GM19035 (cell line): ENCODE measurements around the gene TAGLN3.
"Not testable (repeated sequence)": the region's sequence is repeated elsewhere in the genome, so short reads cannot be mapped to it uniquely, and the experiment has no call there.

ENCODE experiments used
- ATAC-seq: cut with Tn5 transposase; IDR thresholded peaks from one replicate; pipeline ENCODE4 v1.9.1; 2021; ENCODE audit not compliant: unreplicated experiment

The TAGLN3 gene

GRCh38 chr3:112007633-112008032 is 8.9 kb downstream of the TAGLN3 start:
- ATAC-seq = no peak

DNA sequence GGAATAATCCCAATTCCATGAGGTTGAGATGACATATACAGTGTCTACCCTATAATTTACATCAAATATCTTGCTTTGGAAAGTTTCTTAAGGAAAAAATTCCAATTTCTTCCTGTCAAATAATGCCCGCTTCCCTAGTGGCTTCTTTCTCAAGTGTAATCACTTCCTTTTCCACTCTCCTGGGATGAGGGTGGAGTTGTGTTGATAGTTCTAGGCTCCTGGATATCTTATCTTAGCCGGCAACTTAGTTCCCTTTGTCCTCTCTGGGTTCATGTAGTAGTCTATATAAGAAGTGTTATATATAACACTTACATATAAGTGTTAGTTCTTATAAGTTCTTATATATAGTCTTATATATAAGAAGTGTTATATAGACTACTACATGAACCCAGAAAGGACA is 10.9 kb downstream of the TAGLN3 start:
- no peak for ATAC-seq

DNA sequence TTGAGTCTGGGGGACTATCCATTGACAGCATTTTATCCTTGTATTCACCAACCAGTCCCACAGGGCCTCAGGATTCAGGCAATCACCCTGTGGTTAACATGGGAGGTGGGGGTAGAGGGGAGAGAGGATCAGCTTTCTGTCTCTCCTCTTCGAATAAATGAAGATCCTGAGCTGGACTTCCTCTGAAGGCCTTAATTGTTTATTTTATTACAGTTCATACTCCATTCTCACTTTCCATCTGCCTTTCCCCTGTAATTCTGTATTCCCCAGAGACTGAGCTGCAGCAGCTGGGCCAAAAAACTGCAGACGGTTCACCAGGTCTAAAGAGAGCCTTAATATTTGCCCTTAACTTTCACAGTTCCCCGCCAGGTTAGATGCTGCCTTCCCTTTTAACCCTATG is 11.9 kb downstream of the TAGLN3 start:
- ATAC-seq = no peak

- ATAC-seq = no peak
Observed at GRCh38 chr3:112011376-112011940, 12.7 kb downstream of the TAGLN3 start.

DNA sequence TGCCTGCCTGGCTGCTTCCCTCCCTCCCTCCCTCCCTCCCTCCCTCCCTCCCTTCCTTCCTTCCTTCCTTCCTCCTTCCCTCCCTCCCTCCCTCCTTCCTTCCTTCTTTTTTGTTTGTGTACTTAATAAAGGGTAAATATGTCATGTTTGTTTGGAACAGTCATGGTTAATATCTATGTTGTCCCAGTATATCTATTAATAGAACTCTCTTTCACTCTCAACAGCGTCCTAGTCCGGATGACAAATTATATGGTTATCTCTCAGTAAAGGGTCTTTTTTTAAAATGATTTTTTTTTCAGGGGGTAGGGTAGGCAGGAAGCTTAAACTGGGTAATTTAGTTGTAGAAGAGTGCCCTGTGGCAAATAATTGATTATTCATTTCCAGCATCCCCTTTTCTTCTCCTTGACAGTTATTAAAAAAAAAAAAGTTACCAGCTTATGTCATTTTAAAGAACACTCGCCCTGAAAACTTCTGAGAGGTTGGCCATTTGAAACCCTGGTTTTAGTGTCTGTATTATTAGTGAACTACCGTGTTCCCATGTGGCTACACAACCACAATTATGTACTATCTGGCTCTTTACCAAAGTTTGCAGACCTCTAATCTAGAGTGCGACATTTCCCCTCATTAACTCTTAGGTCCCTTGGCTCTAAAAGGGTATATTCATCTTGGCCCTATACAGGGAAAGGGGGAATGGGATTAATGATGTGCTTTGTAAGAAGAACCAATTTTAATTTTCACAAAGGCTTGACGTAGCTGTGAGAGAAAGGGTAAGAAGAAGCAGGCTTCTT is 13.7 kb downstream of the TAGLN3 start:
- no peak for ATAC-seq

- ATAC-seq = peak; percentile 87
Observed at GRCh38 chr3:112013058-112013783, 14.5 kb downstream of the TAGLN3 start.

- ATAC-seq = peak; percentile 23
Observed at GRCh38 chr3:112013784-112014143, 15.0 kb downstream of the TAGLN3 start.

GRCh38 chr3:112017091-112017490 is 18.4 kb downstream of the TAGLN3 start:
- ATAC-seq = no peak

GRCh38 chr3:112018712-112019111 is 20.0 kb downstream of the TAGLN3 start:
- no peak for ATAC-seq

- ATAC-seq = no peak
Observed at GRCh38 chr3:112019716-112020115, 21.0 kb downstream of the TAGLN3 start.

GRCh38 chr3:112020674-112021085 is 22.0 kb downstream of the TAGLN3 start:
- no peak for ATAC-seq

GRCh38 chr3:112027142-112027541 is 28.4 kb downstream of the TAGLN3 start:
- no peak for ATAC-seq

GRCh38 chr3:112027826-112028225 is 29.1 kb downstream of the TAGLN3 start:
- ATAC-seq = no peak

- ATAC-seq = no peak
Observed at GRCh38 chr3:112030901-112031300, 32.2 kb downstream of the TAGLN3 start.

DNA sequence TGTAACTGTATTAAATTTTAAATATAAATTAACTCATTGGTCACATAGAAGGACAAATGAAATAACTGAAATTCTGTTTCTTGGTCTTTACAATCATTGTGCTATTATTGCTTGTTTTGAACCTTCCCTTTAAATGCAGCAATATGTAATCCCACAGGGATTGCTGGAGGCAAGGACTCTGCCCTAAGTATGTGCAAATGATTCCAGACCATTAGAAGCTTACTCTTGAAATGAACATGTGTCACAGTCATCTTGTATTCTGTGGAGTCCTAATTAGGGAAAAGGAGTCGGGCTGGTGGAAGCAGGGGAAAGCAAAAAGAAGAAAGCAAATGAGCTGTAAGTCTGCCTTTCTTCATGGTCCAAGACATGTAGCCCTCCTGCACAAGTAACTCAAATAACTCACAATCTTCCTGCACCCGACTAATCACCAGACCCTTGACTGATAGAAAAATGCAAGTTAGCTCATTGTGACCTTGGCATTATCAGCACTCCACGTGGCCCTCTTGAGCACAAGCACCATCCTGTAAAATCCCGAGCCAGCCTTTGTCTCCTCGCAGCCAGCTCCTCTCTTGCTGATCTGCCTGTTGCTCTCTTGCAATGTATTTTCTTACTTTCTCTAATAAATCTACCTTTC is 33.5 kb downstream of the TAGLN3 start:
- ATAC-seq = no peak

GRCh38 chr3:112034436-112034835 is 35.7 kb downstream of the TAGLN3 start, which contains the start of gene TMPRSS7:
TMPRSS7 (plus strand) TSS chr3:112034736; CDS start chr3:112034846, 110 bp downstream.
- no peak for ATAC-seq

DNA sequence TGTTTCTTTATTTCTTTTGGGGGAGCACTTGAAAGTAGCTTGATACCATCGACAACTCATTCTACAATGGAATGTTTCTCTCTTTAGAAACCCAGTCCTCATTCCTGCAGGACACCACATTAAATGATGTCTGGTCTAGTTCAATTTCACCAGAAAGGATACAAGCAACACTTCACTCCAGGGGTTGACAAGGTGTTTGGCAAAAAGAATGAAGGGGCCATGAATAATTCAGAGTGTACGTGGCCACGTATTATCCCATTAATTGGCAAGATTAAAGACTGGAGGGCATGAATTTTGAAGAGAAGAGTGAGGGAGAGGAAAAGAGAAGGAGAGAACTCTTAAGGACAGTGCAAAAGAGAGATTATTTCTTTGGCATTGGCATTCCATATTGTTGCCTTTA is 36.5 kb downstream of the TAGLN3 start:
- ATAC-seq = no peak

GRCh38 chr3:112037194-112037593 is 38.5 kb downstream of the TAGLN3 start:
- not testable (repeated sequence) for ATAC-seq

- ATAC-seq = no peak
Observed at GRCh38 chr3:112038863-112039262, 40.1 kb downstream of the TAGLN3 start.

- no peak for ATAC-seq
Observed at GRCh38 chr3:112041321-112041720, 42.6 kb downstream of the TAGLN3 start.

GRCh38 chr3:112042842-112043280 is 44.1 kb downstream of the TAGLN3 start:
- ATAC-seq = no peak
